ENCODE results near the gene RBM4.

DNA sequence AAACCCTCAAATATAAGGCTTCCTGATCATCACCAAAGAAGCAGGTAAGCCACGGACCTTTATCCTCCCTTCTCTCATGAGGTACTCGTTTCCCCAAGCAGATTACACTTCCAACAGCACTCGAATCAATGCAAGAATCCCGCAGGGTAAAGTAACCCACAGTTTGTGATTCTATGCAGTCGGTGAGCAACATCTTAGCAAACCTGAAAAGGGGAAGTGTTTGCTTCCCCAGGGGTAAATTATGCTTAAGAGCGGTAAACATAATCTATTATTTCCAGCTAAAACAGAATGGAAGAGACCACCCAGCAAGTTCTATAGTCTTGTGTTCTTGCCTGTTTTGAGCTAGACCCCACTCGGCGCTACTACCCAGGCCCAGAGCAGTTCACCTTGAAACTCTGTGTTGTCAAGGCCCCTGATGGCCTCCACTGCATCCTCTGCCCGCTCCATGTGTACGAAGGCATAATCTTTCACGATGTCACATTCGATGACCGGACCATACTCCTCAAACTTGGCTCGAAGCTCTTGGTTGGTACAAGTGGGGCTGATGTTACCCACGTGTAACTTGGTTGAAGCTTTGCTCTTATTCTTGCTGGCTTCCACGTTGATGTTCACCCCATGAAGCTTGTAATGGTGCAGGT, 37.9 kb downstream of the RBM4 start:
- TF ChIP-seq JUND (IDR thresholded peaks at IDR 0.05; ENCODE audit: borderline replicate concordance, low read depth, low read length), result no peak
- no peak for TF ChIP-seq JUND (tag; IDR thresholded peaks at IDR 0.05; ENCODE audit: borderline replicate concordance, low read depth, low read length)
- TF ChIP-seq EZH2 (IDR thresholded peaks at IDR 0.05; ENCODE audit: borderline replicate concordance, low read depth, low read length), result no peak
- no peak for TF ChIP-seq POLR2A (conservative IDR thresholded peaks at IDR 0.05)
- TF ChIP-seq ZNF408 (CRISPR knock-in tag; IDR thresholded peaks at IDR 0.05; ENCODE audit: low read depth), result no peak
- TF ChIP-seq, protein P1, sequence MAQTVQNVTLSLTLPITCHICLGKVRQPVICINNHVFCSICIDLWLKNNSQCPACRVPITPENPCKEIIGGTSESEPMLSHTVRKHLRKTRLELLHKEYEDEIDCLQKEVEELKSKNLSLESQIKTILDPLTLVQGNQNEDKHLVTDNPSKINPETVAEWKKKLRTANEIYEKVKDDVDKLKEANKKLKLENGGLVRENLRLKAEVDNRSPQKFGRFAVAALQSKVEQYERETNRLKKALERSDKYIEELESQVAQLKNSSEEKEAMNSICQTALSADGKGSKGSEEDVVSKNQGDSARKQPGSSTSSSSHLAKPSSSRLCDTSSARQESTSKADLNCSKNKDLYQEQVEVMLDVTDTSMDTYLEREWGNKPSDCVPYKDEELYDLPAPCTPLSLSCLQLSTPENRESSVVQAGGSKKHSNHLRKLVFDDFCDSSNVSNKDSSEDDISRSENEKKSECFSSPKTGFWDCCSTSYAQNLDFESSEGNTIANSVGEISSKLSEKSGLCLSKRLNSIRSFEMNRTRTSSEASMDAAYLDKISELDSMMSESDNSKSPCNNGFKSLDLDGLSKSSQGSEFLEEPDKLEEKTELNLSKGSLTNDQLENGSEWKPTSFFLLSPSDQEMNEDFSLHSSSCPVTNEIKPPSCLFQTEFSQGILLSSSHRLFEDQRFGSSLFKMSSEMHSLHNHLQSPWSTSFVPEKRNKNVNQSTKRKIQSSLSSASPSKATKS (CRISPR knock-in tag; IDR thresholded peaks at IDR 0.05), result no peak
- TF ChIP-seq KLF1 (tag; IDR thresholded peaks at IDR 0.05), result no peak
- TF ChIP-seq, protein P2, sequence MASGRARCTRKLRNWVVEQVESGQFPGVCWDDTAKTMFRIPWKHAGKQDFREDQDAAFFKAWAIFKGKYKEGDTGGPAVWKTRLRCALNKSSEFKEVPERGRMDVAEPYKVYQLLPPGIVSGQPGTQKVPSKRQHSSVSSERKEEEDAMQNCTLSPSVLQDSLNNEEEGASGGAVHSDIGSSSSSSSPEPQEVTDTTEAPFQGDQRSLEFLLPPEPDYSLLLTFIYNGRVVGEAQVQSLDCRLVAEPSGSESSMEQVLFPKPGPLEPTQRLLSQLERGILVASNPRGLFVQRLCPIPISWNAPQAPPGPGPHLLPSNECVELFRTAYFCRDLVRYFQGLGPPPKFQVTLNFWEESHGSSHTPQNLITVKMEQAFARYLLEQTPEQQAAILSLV (tag; IDR thresholded peaks at IDR 0.05), result no peak
- TF ChIP-seq EP300 (IDR thresholded peaks at IDR 0.05; ENCODE audit: low read length), result no peak
- no peak for TF ChIP-seq MTA3 (IDR thresholded peaks at IDR 0.05; ENCODE audit: borderline replicate concordance)
